GM19395 (cell line): ENCODE data around the gene SLCO1A2.
"Not testable (repeated sequence)": the region's sequence is repeated elsewhere in the genome, so short reads cannot be mapped to it uniquely, and the experiment has no call there.

ENCODE experiments used
- ATAC-seq: cut with Tn5 transposase; IDR thresholded peaks from one replicate; pipeline ENCODE4 v1.9.1; 2021; ENCODE audit warnings: mild to moderate bottlenecking, moderate library complexity; ENCODE audit not compliant: unreplicated experiment

Gene SLCO1A2, protein sequence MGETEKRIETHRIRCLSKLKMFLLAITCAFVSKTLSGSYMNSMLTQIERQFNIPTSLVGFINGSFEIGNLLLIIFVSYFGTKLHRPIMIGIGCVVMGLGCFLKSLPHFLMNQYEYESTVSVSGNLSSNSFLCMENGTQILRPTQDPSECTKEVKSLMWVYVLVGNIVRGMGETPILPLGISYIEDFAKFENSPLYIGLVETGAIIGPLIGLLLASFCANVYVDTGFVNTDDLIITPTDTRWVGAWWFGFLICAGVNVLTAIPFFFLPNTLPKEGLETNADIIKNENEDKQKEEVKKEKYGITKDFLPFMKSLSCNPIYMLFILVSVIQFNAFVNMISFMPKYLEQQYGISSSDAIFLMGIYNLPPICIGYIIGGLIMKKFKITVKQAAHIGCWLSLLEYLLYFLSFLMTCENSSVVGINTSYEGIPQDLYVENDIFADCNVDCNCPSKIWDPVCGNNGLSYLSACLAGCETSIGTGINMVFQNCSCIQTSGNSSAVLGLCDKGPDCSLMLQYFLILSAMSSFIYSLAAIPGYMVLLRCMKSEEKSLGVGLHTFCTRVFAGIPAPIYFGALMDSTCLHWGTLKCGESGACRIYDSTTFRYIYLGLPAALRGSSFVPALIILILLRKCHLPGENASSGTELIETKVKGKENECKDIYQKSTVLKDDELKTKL

DNA sequence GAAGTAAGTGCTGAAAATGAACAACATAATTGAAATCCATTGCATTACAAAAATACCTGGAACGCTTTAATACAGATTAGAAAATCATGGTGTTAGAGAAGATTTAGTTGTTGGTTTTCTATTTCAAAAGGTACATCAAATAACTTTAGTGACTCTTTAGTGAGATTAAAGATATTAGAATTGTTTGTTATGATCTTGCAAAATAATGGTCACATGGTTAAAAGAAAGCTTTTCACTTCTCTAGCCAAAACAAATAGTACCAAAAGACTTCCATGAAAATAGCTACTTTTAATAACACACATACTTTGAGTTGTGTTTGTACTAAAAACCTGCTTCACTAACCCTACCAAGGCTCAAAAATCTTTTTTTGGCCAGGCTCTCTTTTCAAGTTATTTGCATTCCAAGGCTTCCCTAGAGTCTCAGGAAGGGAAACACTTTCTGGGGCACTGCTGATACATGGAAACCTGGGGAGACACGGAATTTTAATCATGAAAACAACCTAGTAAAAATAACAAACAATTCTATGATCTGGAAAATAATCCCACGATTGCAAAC is at the start of gene SLCO1A2:
Gene SLCO1A2, minus strand, starts transcription at position 147 of the 555 bp plus-strand sequence. CDS start 270 bp downstream, outside the sequence.
- no peak for ATAC-seq

DNA sequence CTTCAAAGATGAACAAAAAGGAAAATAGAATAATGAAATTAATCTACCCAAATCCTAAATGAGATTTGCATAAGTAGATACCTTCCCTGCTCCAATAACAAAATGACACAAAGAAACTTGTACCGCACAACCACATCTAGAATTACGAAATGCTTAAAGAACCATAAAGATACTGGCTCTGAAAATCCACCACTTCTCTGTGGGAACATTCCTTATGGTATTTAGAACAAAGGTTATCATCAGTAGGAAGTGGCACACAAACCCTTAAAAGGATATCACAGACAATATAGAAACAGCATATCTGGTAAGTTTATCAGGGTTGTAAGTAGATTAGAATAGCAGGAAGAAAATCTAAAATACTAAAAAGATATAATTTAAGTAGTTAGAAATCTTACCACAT is 49.5 kb upstream of the SLCO1A2 start:
- ATAC-seq = no peak

DNA sequence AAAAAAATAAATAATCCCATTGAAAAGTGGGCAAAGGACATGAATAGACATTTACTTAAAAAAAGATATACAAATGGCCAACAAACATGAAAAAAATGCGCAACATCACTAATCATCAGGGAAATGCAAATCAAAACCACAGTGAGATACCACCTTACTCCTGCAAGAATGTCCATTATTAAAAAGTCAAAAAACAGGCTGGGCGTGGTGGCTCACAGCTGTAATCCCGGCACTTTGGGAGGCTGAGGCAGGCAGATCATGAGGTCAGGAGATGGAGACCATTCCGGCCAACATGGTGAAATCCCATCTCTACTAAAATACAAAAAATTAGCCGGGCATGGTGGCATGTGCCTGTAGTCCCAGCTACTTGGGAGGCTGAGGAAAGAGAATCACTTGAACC is 46.6 kb upstream of the SLCO1A2 start:
- not testable (repeated sequence) for ATAC-seq

DNA sequence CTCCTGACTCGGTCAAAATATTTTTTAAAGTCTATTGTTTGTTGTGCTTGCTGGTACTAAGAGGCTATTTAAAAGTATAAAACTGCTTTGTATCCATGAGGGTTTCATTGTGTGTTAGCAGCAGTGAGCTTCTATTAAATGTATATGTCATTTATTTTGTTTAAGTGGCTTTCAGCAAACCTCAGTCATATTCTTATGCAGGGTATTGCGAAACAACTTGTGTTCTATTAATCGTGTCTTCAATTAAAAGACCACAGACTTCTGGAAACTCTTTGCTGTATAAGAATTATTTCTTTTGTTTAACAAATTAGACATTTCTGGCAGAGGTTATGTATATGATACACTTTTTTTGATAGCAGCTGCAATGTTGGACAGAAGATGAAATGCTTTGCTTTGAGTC is 44.5 kb upstream of the SLCO1A2 start:
- no peak for ATAC-seq

DNA sequence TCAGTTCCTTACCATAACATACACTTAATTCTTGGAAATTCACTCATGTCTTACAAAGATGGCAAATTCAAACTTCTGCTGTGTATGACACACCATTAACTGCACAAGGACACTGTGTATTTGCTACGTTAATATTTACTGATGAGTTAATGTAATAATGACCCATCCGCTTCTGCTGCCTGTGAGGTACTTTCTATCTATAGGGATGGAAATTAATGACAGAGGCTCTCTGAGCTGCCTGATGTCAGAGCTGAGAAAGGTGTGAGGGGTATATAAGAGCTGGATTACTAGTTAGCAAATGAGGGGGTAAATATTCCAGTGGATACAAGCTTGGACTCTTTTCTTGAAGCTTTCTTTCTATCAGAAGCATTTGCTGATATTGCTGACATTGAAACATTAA is 37.9 kb upstream of the SLCO1A2 start, which contains the start of gene IAPP:
Gene IAPP, plus strand, starts transcription at position 301 of the 400 bp plus-strand sequence. CDS start 450 bp downstream, outside the sequence.
- ATAC-seq = no peak

DNA sequence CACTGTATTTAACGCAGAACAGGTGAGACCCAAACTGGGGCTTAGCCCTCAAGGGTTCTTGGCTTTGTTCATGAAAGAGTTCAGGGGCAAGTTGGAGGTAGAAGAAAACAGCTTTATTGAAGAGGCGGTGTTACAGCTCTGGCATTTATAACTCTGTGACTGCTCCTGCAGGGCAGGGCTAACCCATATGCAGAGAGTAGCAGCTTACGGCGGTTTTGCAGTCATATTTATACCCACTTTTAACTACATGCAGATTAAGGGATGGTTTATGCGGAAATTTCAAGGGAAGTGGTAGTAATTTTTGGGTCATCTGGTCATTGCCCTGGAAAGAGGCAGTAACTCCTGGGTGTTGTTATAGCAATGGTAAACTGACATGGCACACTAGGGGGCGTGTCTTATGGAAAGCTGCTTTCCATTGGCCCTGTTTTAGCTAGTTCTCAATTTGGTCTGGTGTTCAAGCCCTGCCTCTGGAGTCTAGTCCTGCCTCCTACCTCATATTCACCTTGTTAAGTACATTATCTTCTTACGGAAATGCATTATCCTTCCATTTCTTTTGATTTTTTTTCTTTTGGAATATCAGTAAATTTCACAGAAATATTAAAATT is 36.2 kb upstream of the SLCO1A2 start:
- no peak for ATAC-seq

DNA sequence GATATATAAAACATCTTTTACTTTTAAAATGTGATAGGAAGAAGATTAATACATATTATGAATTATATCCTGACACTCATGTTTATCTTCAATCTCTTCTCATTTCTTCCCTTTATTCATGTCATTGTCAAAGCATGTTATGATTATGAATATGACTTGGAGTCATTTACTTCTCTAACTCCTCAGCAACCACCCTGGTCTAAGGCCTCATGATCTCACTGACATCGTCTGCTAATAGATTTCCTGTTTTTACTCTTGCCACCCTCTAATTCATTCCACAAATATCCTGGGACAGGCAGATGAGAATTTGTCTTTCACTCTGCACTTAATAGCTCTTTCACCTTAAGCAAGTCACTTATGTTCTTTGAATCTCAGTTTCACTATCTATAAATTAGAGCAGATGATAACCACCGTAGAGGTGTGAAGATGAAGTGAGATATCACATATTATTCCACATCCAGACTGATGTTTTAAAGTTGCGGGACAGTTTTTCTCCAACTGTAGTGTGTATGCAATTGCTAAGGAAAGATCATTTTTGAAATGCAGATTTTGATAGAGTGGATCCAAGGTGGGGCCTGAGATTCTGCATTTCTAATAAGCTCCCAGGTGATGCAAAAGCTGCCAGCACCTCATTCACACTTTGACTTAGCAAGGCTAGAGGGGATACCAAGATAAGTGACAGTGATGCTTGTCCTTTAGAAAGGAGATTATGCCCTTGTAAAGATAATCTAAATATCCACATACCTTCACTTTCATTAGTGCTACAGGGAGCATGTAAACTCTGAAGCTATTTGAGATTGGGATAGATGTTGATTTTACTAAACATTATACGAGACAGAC is 34.6 kb upstream of the SLCO1A2 start:
- ATAC-seq = no peak

DNA sequence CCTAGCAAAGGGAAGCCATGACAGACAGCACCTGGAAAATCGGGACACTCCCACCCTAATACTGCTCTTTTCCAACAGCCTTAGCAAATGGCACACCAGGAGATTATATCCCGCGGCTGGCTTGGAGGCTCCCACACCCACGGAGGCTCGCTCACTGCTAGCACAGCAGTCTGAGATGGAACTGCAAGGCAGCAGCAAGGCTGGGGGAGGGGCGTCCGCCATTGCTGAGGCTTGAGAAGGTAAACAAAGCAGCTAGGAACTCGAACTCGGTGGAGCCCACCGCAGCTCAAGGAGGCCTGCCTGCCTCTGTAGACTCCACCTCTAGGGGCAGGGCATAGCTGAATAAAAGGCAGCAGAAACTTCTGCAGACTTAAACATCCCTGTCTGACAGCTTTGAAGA is 25.9 kb upstream of the SLCO1A2 start:
- ATAC-seq = not testable (repeated sequence)

DNA sequence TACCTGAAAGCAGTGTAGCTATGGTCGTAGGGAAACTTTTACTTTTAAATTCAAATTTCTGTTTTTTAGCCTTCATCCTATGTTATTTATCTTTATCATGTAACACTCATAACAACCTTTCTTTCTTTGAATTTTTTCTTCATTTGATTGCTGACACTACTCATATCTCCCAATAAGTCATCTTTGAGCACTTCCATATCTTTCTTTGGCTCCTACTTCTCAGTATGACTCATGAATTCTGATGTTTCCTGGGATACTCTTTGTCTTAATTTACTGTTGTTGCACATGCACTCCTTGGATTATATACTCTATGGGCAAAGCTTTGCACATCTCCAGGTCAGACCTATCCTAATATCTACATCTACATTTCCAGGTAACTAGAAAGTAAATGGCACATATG is 19.9 kb upstream of the SLCO1A2 start:
- no peak for ATAC-seq

DNA sequence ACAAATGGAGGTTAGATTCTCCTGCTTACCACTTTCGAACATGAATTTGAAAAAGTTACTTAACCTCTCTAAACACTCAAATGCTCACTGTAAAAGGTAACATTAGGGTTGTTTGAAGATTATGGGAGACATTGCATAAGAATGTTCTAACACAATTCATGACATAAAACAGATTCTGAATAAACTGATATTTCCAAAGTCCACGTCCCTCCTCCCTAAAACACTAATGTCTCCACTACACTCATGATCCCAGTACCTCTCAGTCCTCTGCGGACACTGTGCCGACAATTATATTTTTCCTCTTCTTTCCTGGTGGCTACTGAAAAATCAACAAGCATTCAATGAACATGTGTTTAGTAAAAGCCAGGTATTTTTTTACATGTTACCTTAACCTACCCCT is 19.2 kb upstream of the SLCO1A2 start:
- ATAC-seq = no peak

DNA sequence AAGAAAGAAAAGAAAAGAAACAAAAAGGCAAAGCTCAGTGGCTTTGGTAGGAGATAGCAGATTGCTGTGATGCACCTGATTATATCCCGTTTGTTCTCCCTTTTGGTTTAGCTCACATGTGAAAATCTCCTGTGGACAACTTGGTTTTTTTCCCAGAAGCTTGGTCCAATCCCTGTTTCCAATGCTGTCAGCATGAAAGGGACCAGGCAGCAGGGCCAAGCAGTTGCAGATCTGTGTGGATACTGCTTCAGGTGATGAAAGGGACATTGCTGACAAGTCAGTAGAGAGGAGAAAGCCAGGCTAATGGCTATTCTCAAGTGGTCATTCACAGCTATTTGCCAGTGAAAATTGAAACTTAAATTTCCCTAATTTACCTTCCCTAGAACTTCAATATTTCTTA is 18.8 kb upstream of the SLCO1A2 start:
- ATAC-seq = no peak

DNA sequence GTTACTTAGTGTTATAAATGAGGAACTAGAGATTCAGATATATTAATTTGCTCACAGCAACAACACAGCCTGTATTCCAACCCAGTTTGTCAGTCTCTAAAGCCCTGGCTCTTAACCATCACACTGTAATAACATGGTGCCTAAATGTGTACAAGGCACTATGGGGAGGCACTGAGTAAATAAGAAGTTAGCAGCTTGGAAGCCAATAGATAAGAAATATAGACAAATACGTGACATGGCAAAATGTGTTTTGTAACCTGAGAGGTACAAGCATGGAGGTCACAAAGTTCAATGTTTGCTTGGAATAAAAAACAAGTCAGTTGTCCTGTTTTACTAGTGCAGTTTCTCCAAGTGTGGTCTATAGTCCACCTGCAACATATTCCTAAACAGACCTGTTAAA is 16.3 kb upstream of the SLCO1A2 start:
- ATAC-seq = no peak

DNA sequence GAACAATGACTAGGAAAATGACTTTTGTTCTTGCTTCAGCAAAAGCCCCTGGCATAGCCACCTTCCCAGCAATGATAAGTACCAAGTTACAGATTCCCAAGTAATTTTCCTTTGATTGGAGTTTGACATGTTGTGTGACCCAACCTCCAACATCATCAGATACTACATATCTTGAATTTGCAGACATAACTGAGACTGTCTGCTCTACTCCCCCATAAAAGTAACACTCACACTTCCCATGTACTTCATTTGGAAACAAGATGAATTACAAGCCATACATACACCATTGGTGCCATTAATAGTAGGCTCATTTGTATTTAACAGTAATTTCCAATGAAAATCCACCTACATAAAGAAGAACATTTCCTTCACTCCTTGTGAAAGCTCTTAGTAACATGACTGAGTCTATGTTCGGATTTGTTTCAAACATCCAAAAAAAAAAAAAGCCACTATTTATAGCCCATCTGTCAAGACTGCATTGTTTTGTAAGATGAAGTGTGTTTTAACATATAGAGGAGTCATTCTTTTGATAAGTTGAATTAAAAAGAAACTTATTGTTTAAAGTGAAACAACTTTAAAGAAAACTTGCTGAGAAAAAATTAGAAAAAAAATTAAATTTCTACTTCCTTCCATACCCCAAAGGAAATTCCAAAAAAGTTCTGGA is 12.0 kb upstream of the SLCO1A2 start:
- no peak for ATAC-seq

DNA sequence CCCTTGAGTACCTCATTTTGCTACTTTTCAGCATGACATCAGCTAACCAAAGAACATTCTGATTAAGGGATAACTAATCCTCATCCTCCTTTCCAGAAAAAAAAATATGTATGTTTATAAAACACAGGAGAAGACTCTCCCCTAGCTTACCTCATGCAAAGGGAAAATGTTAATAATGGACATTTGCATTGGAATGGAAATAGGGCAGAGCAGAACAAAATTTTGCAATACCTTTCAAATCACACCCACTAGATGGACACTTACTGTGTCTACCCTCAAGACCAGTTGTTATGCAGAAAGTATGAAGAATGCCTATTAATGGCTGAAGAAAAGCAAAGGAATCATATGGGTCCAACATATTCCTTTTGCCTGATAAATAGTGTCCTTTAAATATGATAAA is 8.9 kb upstream of the SLCO1A2 start:
- no peak for ATAC-seq

DNA sequence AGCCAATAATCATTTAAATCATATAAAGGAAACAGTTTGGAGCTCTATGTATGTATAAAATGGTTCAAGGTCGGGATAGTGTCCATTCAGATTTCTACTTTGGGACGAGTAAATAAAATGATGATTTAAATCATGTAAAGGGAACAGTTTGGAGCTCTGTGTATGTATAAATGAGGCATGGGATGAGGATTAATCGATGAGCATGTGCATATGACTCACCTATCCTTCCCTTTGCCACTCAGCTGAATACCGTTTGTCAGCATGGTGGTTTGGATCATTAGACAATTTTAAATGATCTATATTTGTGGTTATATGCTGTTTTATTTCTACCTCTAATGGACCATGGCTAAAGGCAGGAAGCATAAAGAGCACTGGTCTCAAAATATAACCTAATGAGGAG is 7.1 kb upstream of the SLCO1A2 start:
- no peak for ATAC-seq

DNA sequence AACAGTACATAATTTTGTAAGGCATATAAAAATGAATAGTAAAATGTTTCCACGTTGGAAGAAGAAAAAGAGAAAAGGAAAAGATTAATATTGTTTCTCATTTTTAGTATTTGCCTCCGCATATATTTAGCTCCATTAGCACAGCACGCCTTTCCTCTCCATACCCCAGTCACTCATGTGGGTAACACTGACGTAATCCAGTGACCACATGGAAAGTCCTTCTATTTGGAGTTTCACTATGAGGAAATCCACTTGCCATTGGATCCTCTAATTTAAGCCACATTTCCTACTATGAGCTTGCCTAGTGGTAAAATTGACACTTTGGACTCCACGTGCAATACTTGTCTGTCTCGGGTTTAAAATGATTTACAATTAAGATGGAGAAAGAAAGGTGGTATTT is 5.7 kb upstream of the SLCO1A2 start:
- ATAC-seq = no peak

DNA sequence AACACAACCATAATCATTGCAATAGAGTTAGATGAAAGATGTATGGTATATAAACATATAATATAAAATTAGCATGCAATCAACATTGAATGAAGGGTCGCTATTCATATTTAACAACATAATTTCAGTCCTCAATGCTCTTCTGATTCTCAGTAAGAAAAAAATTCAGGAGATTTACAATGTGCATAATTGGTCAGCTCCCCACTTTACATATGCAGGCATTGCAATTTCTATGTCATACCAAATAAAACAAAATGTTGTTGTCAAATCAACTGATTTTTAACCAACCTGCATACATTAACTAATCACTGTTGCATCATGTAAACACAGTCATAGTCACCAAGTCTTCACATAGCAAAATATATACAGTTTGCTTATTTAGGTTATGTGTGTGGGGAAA is 5.2 kb upstream of the SLCO1A2 start:
- ATAC-seq = no peak

DNA sequence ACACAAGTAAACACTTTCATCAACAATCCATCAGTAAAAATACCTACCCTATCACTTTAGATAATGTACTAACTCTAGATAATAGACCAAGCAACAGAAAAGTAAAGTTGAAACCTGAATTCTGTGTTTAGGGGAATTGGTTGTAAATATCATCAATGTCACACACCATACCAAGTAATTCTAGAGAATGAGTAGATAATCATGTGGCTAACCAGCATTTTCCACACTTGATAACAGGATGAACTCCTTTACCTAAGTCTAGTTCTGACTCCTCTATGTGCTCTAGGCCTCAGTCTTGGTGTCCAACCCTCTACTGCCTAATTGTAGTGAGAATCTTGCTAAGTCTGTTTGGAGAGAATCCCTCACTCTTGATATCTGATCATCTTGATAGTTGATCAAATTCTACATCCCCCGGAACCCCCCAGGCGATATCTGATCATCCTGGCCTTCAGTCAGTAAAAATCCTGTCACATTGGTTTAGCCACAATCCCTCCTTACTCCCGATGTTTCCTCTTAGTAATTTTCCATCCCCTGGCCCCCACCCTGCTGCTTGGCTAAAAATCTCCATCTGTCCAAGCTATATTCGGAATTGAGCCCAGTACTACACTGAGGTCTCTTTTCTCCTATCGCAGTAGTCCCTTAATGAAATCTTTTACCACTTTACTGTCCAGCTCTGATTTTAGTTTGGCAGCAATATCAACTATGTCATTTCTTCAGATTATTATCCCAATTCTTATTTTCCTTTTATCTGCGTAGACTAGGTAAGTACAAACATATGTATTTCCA is 3.4 kb upstream of the SLCO1A2 start:
- no peak for ATAC-seq

DNA sequence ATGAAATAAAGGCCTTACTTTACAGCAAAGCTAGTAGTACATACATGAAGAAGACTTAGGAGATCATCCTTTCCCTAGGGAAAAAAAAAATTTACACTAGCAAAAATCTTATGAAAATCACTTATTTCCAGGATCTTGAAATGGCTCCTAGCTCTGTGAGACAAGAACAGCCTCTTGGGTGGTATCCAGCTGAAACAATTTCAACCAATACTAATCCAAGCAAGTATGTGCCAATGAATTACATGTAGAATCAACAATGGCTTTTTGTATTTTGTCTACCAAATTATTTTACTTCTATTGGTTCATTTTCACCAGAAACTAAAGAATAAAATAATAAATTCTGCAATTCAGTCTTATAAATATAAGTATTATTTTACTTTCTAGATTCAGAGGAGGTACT is 2.7 kb upstream of the SLCO1A2 start:
- ATAC-seq = no peak
